HFFc6 (cell line): ENCODE measurements around the gene TAPT1. TPM values are rescaled to one million over a fixed set of nuclear protein-coding genes. Genes with fewer than 3 reads are reported as not detected.

Source experiments
- DNase-seq: peaks from one replicate; pipeline ENCODE4 v3.0.0-alpha.2; 2018
- H3K27ac Mint-ChIP-seq: 2 replicates; pipeline ENCODE4 v1.8.0; 2020; ENCODE audit warnings: mild to moderate bottlenecking, mixed read lengths
- H3K27me3 Mint-ChIP-seq: 2 replicates; pipeline ENCODE4 v1.8.0; 2021; ENCODE audit warnings: mild to moderate bottlenecking, moderate library complexity, mixed read lengths; ENCODE audit not compliant: insufficient read depth
- H3K36me3 Mint-ChIP-seq: 2 replicates; pipeline ENCODE4 v1.8.0; 2021; ENCODE audit warnings: low read depth, mixed read lengths
- H3K4me1 Mint-ChIP-seq: 2 replicates; pipeline ENCODE4 v1.8.0; 2020; ENCODE audit warnings: low read depth, mixed read lengths
- H3K4me3 Mint-ChIP-seq: 2 replicates; pipeline ENCODE4 v1.8.0; 2020; ENCODE audit warnings: mild to moderate bottlenecking, moderate library complexity, mixed read lengths
- H3K9me3 Mint-ChIP-seq: 2 replicates; pipeline ENCODE4 v1.8.0; 2020; ENCODE audit warnings: mild to moderate bottlenecking, mixed read lengths
- total RNA-seq, 6 experiments: library from RNA; stranded (reverse); fragmentation: NEBNext Ultra II Directional; extraction: Animal tissue kit (Norgen Biotek cat#: 25700); gene quantifications; 2 replicates in 1 of 6; 3 replicates in 5 of 6; pipeline ENCODE4 v1.2.3, GENCODE V29; 2021
- TF ChIP-seq, protein P1 (sequence below): fragments of 200-600 bp; sonication (generic); IDR thresholded peaks from 2 replicates; pipeline ENCODE4 v1.5.0; 2021; ENCODE audit warnings: antibody characterized with exemption, mild to moderate bottlenecking

Gene TAPT1
- total RNA-seq, 6 experiments from 2014 or later = 11.8 to 17.9 (median 15.3) TPM

DNA sequence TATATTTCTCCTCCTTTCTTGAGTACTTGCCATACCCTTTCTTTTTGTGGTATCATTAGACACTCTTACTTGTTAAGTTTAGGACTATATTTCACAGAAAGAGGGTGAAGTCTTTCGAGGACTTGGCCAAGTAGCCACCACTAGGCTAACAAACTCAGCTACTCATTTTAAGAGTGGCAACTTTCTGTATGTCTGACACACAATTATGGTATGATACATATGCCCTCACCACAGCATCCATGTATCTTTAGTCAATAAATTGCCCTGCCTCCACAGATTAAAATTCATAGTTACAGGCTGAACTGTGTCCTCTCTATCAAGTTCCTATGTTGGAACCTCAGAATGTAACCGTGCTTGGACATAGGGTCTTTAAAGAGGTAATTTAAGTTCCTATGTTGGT is 23.2 kb downstream of the TAPT1 start:
- DNase-seq = no peak
- H3K36me3 Mint-ChIP-seq = no peaks in the 10 kb centered on the region
- no peaks in the 10 kb centered on the region; the same call in 1 of the 2 replicates for H3K27me3 Mint-ChIP-seq
- no peak overlapping the region for H3K27ac Mint-ChIP-seq
- H3K4me1 Mint-ChIP-seq = peaks cover 21% of the 10 kb centered on the region
- H3K9me3 Mint-ChIP-seq = no peaks in the 10 kb centered on the region
- TF ChIP-seq, protein P1, sequence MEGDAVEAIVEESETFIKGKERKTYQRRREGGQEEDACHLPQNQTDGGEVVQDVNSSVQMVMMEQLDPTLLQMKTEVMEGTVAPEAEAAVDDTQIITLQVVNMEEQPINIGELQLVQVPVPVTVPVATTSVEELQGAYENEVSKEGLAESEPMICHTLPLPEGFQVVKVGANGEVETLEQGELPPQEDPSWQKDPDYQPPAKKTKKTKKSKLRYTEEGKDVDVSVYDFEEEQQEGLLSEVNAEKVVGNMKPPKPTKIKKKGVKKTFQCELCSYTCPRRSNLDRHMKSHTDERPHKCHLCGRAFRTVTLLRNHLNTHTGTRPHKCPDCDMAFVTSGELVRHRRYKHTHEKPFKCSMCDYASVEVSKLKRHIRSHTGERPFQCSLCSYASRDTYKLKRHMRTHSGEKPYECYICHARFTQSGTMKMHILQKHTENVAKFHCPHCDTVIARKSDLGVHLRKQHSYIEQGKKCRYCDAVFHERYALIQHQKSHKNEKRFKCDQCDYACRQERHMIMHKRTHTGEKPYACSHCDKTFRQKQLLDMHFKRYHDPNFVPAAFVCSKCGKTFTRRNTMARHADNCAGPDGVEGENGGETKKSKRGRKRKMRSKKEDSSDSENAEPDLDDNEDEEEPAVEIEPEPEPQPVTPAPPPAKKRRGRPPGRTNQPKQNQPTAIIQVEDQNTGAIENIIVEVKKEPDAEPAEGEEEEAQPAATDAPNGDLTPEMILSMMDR = no peak
- H3K4me3 Mint-ChIP-seq = no peak overlapping the region

DNA sequence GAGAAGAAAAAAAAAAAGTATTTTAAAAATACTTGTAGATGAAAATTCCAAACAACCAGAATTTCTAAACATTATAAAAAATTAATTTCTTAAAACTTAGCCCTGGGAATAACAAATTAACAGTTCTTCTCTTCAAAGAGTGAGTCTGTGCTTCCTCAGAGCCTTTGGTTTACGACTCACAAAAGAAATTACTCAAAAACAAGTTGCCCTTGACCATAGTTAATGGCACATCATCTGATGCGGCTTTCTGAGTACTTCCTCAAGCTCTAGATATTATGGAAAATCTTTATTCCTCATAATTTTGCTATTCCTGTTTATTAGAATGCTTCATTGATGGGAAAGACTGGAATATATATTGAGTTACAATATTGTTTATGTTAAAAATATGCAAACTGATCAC is 23.7 kb downstream of the TAPT1 start:
- H3K4me3 Mint-ChIP-seq = no peak overlapping the region
- peaks cover 25% of the 10 kb centered on the region for H3K4me1 Mint-ChIP-seq
- no peak overlapping the region for H3K27ac Mint-ChIP-seq
- H3K9me3 Mint-ChIP-seq = no peaks in the 10 kb centered on the region
- TF ChIP-seq, protein P1 = no peak
- no peak for DNase-seq
- no peaks in the 10 kb centered on the region; the same call in 1 of the 2 replicates for H3K27me3 Mint-ChIP-seq
- no peaks in the 10 kb centered on the region for H3K36me3 Mint-ChIP-seq

DNA sequence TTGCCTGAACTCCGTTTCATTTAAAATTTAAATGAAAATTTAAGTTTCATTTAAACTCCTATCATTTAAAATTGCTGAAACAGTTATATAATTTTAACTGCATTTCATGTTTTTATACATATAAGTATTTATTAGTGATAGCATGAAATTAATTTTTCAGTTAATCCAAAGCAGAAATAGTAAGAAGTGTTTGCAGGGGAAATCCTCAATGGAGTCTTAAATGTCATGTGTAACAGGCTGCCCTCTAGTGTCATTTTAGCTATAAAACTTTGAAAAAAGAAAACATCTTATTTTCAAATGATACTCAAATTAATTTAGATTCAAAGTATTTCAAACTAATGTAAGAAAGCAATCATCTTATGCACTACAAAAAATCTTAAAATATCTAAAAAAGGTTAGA is 27.2 kb downstream of the TAPT1 start:
- Mint-ChIP-seq H3K4me1 (peaks cover 30% of the 10 kb centered on the region), H3K27ac (no peak overlapping the region), H3K9me3 (no peaks in the 10 kb centered on the region), H3K36me3 (no peaks in the 10 kb centered on the region), H3K27me3 (no peaks in the 10 kb centered on the region; the same call in 1 of the 2 replicates), H3K4me3 (no peak overlapping the region)
- no peak for DNase-seq
- TF ChIP-seq, protein P1 = peak; percentile 73

DNA sequence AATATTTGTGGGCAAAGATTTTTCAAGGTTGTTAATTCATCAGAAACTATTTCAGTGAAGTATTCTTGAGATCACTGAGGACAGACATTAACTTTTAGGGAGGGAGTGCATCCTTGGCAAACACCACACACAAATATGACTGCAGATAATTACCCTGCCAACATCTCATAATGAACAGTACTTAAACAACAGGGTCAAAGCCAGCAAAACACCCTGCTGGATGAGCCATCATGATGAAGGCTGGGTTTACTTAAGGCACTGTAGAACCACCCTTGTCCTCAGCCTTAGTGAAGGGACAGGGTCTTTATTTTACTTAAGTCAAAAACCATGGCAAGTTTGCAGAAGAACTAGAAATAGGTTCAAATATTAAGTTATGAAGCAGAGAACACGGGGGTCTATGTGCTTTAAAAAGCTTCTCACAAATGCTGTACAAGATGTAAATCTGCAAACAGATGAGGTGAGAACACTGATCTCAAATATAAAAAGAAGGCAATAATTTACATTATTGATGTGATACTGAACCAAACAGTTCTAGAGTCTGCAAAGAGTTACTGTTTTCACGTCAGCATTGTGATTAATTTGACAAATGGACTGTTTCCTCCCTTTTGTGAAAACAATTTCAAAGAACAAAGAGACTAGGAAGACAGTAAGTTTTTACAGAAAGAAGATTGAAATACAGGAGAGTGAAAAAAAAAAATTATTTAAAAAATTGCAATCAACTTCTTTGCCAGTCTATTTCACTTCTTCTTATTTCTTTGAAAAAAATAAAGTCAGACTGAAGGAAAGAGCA is 28.2 kb downstream of the TAPT1 start:
- no peaks in the 10 kb centered on the region for H3K27me3 Mint-ChIP-seq
- H3K36me3 Mint-ChIP-seq = no peaks in the 10 kb centered on the region
- H3K9me3 Mint-ChIP-seq = no peaks in the 10 kb centered on the region
- no peak overlapping the region for H3K27ac Mint-ChIP-seq
- DNase-seq = no peak
- H3K4me3 Mint-ChIP-seq = no peak overlapping the region
- TF ChIP-seq, protein P1 = no peak
- peaks cover 27% of the 10 kb centered on the region for H3K4me1 Mint-ChIP-seq

DNA sequence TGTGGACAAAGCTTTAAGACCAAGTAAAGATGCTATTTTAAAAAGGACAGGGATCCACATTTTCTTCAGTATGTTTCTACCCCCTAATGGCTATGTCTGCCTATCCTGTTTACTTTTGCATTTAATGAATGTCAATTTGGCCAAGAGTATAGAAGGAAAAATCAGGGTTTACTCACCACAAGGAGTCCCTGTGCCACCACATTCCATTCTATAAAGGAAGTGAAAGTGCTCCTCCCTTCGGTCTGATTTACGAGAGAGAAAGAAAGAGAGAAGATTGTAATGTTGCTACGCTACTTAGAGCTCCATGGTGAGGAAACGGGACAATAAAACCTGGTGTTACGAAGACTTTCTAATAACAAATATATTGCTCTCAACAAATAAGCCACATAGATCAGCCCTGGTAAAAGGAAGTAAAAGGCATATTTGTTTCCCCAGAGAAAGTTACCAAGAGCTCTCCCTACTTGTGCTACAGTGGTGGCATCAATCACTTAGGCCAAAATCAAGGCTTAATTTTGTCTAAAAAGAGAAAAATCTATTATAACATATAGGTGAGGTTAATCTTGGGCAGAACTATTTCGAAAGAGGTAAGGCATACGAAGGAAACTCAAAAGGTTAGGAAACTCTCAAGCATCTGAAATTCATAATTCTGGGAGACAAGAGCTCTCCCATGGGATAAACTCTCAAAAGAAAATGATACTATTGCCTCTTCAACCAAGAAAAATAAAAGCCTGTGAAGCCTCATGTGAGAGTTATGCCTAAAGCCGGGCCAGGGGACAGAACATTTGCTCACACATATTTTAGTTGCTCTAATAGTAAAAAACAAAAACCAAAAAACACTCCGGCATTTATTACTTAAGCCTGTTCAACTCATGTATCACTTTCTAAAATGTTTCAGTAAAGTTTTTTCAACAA is 29.5 kb downstream of the TAPT1 start:
- Mint-ChIP-seq H3K27ac (peak overlapping the region; percentile 57), H3K4me1 (peaks cover 19% of the 10 kb centered on the region), H3K27me3 (no peaks in the 10 kb centered on the region), H3K4me3 (peak overlapping the region; percentile 66), H3K9me3 (no peaks in the 10 kb centered on the region), H3K36me3 (no peaks in the 10 kb centered on the region)
- TF ChIP-seq, protein P1 = peak; percentile 53
- peak; percentile 50 for DNase-seq
